ENCODE measurements around the gene UBE2S.

UBE2S gene

GRCh38 chr19:55358493-55358892, 49.1 kb downstream of the UBE2S start:
- no peaks in the 10 kb centered on the region for H3K36me3 ChIP-seq (ENCODE audit: insufficient read depth, low read length)
- H4K20me1 ChIP-seq (ENCODE audit: insufficient read depth, low read length) = no peaks in the 10 kb centered on the region
- H3K4me1 ChIP-seq (ENCODE audit: insufficient read depth, low read length) = no peaks in the 10 kb centered on the region
- H3K9me3 ChIP-seq (ENCODE audit: insufficient read depth, low read length, severe bottlenecking) = no peaks in the 10 kb centered on the region
- TF ChIP-seq CTCF (IDR thresholded peaks at IDR 0.05; ENCODE audit: borderline replicate concordance, extremely low read depth, low read length, poor library complexity, severe bottlenecking) = no peak
- TF ChIP-seq EZH2 (IDR thresholded peaks at IDR 0.05; ENCODE audit: borderline replicate concordance, low read depth, low read length, severe bottlenecking) = no peak
- H3K27ac ChIP-seq (ENCODE audit: low read length) = no peak overlapping the region
- H2AFZ ChIP-seq (ENCODE audit: low read depth, low read length) = no peak overlapping the region
- DNase-seq = no peak
- H3K4me3 ChIP-seq (ENCODE audit: low read depth in 1 of 2, low read length in 2 of 2) = no peak overlapping the region
- no peak for ATAC-seq (ENCODE audit: insufficient read depth, low read depth)
- no peaks in the 10 kb centered on the region for H3K27me3 ChIP-seq (ENCODE audit: insufficient read depth, low read length, poor library complexity)
- no peaks in the 10 kb centered on the region for H3K79me2 ChIP-seq (ENCODE audit: insufficient read depth, low read length)
- no peak overlapping the region for H3K4me2 ChIP-seq (ENCODE audit: insufficient read depth, low read length)
- no peak overlapping the region for H3K9ac ChIP-seq (ENCODE audit: low read depth, low read length)

- H4K20me1 ChIP-seq (ENCODE audit: insufficient read depth, low read length) = no peaks in the 10 kb centered on the region
- DNase-seq (no peak), ATAC-seq (ENCODE audit: insufficient read depth, low read depth) (no peak)
- no peak overlapping the region for H3K4me3 ChIP-seq (ENCODE audit: low read depth in 1 of 2, low read length in 2 of 2)
- no peak overlapping the region for H3K9ac ChIP-seq (ENCODE audit: low read depth, low read length)
- no peaks in the 10 kb centered on the region for H3K27me3 ChIP-seq (ENCODE audit: insufficient read depth, low read length, poor library complexity)
- H3K79me2 ChIP-seq (ENCODE audit: insufficient read depth, low read length) = no peaks in the 10 kb centered on the region
- H3K36me3 ChIP-seq (ENCODE audit: insufficient read depth, low read length) = no peaks in the 10 kb centered on the region
- no peak overlapping the region for H3K4me2 ChIP-seq (ENCODE audit: insufficient read depth, low read length)
- no peaks in the 10 kb centered on the region for H3K4me1 ChIP-seq (ENCODE audit: insufficient read depth, low read length)
- no peak overlapping the region for H2AFZ ChIP-seq (ENCODE audit: low read depth, low read length)
- TF ChIP-seq EZH2 (IDR thresholded peaks at IDR 0.05; ENCODE audit: borderline replicate concordance, low read depth, low read length, severe bottlenecking) = no peak
- no peak for TF ChIP-seq CTCF (IDR thresholded peaks at IDR 0.05; ENCODE audit: borderline replicate concordance, extremely low read depth, low read length, poor library complexity, severe bottlenecking)
- H3K27ac ChIP-seq (ENCODE audit: low read length) = no peak overlapping the region
- H3K9me3 ChIP-seq (ENCODE audit: insufficient read depth, low read length, severe bottlenecking) = no peaks in the 10 kb centered on the region
Observed at GRCh38 chr19:55355213-55355821, 52.3 kb downstream of the UBE2S start.

GRCh38 chr19:55354698-55355212, 52.8 kb downstream of the UBE2S start, which contains the start of gene COX6B2:
Gene COX6B2 (minus strand): TSS chr19:55354719. CDS start chr19:55354521, 198 bp downstream.
- Histone ChIP-seq H3K27me3 (ENCODE audit: insufficient read depth, low read length, poor library complexity) (no peaks in the 10 kb centered on the region), H3K36me3 (ENCODE audit: insufficient read depth, low read length) (no peaks in the 10 kb centered on the region), H3K9me3 (ENCODE audit: insufficient read depth, low read length, severe bottlenecking) (no peaks in the 10 kb centered on the region), H2AFZ (ENCODE audit: low read depth, low read length) (no peak within 1 kb of the TSS), H3K27ac (ENCODE audit: low read length) (no peak within 1 kb of the TSS), H4K20me1 (ENCODE audit: insufficient read depth, low read length) (no peaks in the 10 kb centered on the region), H3K4me3 (ENCODE audit: low read depth in 1 of 2, low read length in 2 of 2) (no peak within 1 kb of the TSS), H3K79me2 (ENCODE audit: insufficient read depth, low read length) (no peaks in the 10 kb centered on the region), H3K9ac (ENCODE audit: low read depth, low read length) (no peak within 1 kb of the TSS), H3K4me2 (ENCODE audit: insufficient read depth, low read length) (no peak within 1 kb of the TSS), H3K4me1 (ENCODE audit: insufficient read depth, low read length) (no peaks in the 10 kb centered on the region)
- DNase-seq (no peak), ATAC-seq (ENCODE audit: insufficient read depth, low read depth) (no peak)
- no peak for TF ChIP-seq CTCF (IDR thresholded peaks at IDR 0.05; ENCODE audit: borderline replicate concordance, extremely low read depth, low read length, poor library complexity, severe bottlenecking)
- no peak for TF ChIP-seq EZH2 (IDR thresholded peaks at IDR 0.05; ENCODE audit: borderline replicate concordance, low read depth, low read length, severe bottlenecking)

All from DND-41 (cell line).